Endothelial cell of umbilical vein (primary cell): Measurements from ENCODE around the gene TNFRSF21.

ENCODE experiments used
- CTCF ChIP-seq, 2 donors: IDR thresholded peaks; 1 replicate in 1 of 2; 2 replicates in 1 of 2; pipeline ENCODE4 v1.5.1; 2011; ENCODE audit warnings: low read length in 2 of 2, mild to moderate bottlenecking in 2 of 2, moderate library complexity in 2 of 2, control low read depth in 1 of 2, inconsistent platforms in 1 of 2, low read depth in 1 of 2; ENCODE audit not compliant: insufficient read depth in 1 of 2; ENCODE audit errors: extremely low read depth in 1 of 2
- EZH2 ChIP-seq: IDR thresholded peaks from 2 replicates; pipeline ENCODE4 v1.6.1; 2012; ENCODE audit warnings: borderline replicate concordance, low read depth, mild to moderate bottlenecking, moderate library complexity, low read length, inconsistent platforms; ENCODE audit not compliant: severe bottlenecking
- JUN ChIP-seq: IDR thresholded peaks from 2 replicates; pipeline ENCODE4 v1.6.1; 2011; ENCODE audit warnings: borderline replicate concordance, low read depth; ENCODE audit not compliant: insufficient read length, insufficient read depth
- POLR2A ChIP-seq: IDR thresholded peaks from 2 replicates; pipeline ENCODE4 v1.6.1; 2012; ENCODE audit warnings: low read depth, mild to moderate bottlenecking, control low read depth, low read length
- POLR2AphosphoS5 ChIP-seq: IDR thresholded peaks from 2 replicates; pipeline ENCODE4 v1.6.1; 2012; ENCODE audit warnings: low read depth, mild to moderate bottlenecking, control low read depth, low read length, moderate library complexity; ENCODE audit not compliant: insufficient read depth
- TF ChIP-seq, protein P1 (sequence below): IDR thresholded peaks from 2 replicates; pipeline ENCODE4 v1.6.1; 2011; ENCODE audit not compliant: insufficient read depth, insufficient read length

- TF ChIP-seq POLR2AphosphoS5 = no peak
- TF ChIP-seq JUN = no peak
- TF ChIP-seq EZH2 = no peak
- TF ChIP-seq CTCF (IDR thresholded peaks at IDR 0.05; ENCODE audit: extremely low read depth in 1 of 2, insufficient read depth in 1 of 2, low read depth in 1 of 2, low read length in 2 of 2) = no peak
- TF ChIP-seq POLR2A = no peak
- TF ChIP-seq, protein P1, sequence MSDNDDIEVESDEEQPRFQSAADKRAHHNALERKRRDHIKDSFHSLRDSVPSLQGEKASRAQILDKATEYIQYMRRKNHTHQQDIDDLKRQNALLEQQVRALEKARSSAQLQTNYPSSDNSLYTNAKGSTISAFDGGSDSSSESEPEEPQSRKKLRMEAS = no peak
Measured at GRCh38 chr6:47265971-47266370, 43.7 kb downstream of the TNFRSF21 start.
